Embryonic facial prominence (tissue), 1 donor: ENCODE data around the gene ABAT.

Source experiments
- DNase-seq: peaks from one replicate; pipeline ENCODE4 v3.0.0-alpha.2; 2016; ENCODE audit errors: extremely low spot score

The ABAT gene

DNA sequence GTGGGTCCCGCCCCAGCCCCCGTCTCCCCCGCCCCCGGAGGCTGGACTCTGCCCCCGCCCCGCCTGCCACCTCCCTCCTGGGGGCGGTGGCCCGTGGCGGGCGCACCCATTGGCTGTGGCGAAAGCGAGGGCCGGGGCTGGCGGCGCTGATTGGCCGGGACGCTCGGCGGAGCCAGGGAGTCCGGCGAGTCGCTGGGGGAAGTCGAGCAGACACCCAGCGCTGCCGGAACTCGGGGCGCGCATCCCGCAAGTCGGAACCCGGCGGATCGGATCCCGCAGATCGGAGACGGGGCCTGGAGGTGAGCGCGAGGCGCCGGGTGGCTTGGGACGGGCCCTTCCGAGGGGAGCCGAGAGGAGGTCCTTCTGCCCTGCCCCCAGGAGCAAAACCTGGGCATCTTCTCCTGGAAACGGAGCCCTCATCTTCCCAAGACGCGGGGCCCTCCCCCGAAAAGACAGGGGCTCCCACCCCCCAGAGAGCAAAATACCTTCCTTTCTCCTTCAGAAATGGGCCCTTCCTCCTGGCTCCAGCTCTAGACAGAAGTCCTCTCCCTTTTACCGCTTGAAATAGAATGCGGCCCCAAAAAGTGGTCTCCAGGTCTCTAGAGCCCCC is at the start of gene ABAT:
ABAT (plus strand) TSS at position 205 of the 610 bp plus-strand sequence. CDS start 61,123 bp downstream, outside the sequence.
- peak; percentile 25 for DNase-seq

DNA sequence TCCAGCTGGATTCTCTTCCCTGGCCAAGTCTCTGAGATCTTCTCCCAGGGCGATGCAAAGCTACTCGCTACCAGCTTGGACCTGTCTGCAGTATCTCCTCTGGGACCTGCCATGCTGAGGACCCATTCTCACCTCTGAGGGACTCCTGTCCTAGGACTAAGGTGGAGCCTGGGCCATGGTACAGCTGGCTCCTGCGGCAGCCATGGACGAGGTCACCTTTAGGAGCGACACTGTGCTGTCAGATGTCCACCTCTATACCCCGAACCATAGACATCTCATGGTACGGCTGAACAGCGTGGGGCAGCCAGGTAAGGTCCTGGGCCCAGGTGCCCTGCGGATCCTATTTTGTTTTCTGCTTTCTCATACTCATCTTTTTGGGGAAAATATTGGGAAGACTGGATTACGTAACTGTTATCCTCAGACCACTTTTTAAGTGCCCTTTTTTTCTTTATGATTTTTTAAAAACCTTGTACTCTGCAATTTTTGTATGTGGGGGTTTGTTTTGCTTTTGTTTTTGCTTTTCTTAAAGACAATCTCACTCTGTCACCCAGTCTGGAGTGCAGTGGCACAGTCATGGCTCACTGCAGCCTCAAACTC is 48.8 kb upstream of the ABAT start:
- no peak for DNase-seq

DNA sequence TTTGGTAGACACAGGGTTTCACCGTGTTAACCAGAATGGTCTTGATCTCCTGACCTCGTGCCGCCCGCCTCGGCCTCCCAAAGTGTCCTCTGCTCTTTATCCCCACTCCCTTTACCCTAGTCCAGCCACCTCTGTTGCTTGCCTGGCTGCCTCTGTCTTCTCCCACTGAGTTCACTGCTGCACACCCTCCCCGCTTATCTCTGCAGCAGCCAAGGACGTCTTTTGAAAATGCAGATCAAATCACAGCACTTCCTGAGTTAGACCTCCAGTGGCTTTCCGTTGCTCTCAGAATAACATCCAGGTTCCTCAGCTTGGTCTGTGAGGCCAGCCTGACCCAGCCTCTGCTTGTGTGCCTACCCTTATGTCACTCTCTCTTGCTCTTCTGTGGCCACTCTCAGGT is 47.5 kb upstream of the ABAT start:
- no peak for DNase-seq

DNA sequence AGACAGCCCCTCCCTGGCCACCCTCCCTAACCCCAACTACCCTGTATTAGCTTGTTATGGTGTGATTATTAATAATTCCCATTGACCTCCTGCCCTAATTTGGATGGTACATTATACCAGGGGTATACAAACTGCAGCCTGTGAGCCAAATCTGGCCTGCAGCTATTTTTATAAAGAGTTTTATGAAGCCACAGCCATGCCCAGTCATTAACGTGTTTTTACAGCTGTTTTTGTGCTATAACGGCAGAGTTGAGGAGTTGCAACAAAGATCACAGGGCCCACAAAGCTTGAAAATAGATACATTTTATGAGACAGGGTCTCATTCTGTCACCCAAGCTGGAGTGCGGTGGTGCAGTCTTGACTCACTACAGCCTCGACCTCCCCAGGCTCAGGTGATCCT is 47.0 kb upstream of the ABAT start:
- DNase-seq, result no peak

DNA sequence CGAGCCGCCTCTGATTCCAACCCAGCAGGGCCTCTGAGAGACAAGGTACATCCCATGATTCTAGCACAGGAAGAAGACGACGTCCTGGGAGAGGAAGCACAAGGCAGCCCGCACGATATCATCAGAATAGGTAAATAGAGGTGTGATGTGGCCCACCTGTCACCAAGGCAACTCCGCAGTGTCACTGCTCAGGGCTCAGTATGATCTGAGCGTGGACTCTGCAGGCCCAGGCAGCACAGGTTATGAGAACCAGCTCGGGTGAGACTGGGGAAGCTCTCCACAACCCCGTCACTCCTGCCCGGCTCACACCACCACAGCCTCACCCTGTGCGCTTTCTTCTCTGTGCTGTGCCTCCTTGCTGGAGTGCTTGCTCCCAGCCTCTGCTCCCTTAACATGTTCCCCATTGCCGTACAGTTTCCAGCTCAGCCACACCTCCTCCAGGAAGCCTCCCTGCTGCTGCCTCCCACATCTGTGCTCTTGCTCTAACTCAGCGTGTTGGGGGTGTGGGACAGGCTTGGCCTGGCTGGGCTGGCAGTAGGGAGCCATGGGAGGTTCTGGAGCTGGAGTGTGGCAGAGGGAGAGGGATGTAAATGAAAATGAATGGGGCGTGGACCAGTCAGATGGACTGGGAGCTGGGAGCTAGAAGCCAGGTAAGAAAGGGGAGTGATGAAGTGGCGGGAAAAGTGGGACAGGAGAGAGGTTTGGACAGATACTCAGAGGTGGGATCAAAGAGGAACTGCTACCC is 45.3 kb upstream of the ABAT start:
- DNase-seq, result no peak

DNA sequence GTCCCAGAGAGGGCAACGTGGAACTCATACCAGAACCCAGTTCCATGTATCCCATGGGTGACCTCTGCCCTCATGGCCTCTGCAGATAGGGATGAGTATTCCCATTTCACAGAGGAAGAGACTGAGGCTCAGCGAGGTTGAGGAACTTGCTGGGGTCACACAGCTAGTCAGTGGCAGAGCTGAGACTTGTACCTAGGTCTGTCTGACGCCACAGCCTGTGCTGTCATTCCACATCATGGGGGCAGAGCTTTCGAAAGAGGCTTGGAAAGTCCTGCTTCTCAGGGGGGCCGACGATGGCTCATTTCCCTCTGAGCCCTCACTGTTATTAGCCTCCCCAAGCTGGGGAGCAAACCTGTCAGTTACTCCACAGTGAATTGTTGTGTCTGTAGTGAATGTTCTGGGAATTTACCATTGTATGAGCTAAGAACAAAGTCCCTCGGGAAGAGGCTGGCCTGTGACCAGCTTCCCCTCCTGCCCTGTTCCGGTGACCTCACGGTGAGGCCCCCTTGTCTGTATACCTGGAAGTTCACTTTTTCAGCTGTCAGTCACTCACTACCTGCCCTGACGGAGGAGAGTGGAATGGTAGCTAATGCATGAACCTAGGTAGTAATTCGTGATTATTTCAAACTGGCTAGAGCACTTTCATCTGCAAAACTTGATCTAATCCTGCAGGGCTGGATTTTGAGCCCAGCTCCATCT is 44.0 kb upstream of the ABAT start:
- no peak for DNase-seq

DNA sequence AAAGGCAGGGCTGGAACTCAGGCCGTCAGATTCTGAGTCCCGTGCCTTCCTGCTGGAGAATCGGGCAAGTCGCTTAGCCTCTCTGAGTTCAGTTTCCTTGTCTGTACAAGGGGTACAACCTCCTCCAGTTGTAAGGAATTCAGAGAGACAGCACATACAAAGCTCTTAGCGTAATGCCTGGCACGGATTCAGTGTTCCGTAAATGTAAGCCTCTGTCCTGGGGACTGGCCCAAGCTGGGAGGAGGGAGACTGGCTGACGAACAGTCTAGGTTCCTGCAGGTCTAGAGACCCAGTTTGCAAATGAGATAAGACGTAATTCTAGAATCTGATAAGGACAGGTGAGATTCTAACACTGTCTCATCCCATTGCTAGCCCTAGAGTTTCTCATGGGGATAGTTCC is 43.0 kb upstream of the ABAT start:
- DNase-seq, result no peak

DNA sequence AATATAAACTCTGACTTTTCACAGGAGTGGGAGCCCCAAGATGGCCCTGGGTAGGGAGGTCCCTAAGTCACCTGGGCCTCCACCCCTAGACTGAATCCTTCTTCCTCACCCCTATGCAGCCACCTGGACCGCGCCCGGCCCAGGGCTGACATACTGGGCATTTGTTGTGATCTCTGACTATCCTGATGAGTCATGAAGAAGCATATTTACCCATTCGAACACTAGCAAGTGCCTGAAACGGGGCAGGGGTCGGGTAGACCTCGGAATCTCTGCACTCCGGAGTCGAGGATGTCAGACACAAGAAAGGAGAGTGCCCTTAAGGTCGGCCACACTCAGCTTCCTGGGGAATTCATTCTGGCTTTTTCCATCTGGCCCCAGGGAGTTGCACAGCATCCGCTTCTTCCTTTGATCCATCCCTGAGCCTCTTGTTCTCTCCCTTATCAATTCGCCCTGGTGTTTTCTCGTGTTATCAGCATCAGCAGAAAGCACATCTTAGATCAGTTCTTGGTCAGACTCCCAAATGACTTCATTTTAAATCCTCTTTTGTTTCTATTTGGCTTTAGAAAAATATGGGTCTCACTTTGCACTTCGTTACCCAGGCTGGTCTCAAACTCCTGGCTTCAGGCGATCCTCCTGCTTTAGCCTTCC is 42.5 kb upstream of the ABAT start:
- DNase-seq, result no peak

DNA sequence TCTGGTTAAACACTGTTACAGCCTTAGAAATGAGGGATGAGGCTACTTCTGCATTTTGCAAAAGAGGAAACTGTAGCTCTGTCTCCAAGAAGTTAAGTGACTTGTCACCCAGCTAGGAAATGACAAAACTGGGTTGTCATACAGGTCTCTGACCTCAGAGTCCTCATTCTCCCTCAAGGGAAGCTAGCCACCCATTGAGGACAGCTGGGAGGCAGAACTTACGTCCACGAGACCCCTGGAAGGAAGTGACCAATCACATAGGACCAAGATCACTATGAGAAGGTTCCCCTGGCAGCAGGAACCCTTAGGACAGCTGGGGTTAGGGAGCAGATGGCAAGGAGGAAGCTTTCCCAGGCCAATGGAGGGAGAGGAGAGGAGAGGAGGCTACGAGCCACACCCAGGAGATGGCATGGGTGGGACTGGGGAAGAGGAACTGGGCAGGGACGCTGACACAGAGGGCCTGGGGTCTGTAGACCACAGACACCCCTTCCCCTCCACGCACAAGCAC is 41.7 kb upstream of the ABAT start:
- DNase-seq, result no peak

DNA sequence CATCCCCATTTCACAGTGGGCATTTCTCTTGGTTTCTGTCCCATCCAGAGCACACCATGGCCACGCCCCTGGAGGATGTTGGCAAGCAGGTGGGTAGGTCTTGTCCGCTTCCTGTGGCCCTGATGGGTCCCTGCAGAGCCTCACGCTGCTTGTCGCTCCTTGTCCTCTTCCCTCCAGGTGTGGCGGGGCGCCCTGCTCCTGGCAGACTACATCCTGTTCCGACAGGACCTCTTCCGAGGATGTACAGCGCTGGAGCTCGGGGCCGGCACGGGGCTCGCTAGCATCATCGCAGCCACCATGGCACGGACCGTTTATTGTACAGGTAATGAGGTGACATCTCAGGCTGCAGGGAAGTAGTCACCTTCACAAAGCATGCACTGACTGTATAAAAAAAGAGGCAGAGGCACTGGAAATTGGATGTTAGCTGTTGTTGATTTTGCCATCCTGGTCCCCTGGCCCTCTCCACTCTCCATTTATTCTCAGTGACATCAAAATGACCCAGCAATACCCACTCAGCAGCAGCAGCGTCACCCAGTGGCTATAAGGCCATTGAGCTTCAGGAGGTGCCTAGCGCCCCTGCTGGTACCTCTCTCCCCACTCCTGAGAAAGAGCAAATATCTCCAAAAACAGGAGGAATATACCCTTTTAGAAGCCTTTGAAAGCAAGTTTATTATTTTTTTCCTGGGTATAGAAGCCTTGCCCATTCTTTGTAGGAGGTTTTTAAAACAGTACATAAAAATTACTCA is 39.3 kb upstream of the ABAT start:
- DNase-seq, result no peak

DNA sequence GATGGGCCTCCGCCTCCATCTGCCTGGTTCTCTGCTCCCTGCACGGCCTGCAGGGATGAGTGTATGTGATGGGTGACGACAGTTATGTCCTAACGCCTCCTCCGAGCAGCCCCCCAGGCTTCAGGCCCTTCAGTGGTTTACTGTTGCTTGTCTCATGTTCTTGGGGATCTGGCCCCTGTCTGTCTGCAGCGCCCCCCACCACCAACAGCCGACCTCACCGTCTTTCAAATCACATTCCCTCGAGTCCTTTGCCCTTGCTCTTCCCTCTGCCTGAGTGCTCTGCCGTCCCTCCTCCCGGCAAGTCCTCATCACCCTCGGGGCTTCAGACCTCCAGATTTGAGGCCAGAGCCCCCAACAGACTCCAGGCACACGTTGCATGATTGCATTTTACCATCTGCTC is 34.7 kb upstream of the ABAT start:
- no peak for DNase-seq

DNA sequence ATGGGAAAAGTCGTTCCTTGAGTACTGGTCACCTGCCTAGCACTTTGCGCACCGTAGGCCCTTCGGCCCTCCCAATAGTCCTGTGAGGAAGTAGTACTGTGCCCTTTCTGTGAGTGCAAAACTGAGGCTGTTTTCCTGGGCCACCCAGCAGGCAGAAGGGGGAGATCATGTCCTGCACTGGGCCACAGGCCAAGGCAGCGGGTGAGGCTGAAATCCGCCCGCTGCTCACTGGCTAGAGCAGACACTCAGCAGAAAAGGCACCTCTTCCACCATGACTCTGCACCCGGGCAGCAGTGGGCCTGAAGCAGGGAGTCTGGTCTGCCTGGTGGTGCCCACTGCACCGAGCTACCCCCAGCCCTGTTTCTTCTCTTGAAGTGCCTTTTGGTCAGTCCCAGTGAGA is 32.7 kb upstream of the ABAT start:
- no peak for DNase-seq

DNA sequence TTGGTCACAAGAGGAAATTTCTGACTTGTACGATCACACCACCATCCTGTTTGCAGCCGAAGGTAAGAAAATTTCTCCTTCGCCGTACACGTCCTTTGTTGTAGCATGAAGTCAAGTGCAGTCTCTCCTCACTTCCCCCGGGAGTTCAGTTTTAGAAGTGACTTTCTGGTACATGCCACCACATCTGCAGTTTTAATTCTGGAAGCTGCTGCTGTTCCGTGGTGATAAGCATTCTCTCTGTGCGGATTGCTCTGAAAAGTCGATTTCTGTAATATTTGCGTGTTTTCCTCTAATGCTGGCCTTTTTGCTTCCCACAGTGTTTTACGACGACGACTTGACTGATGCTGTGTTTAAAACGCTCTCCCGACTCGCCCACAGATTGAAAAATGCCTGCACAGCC is 32.3 kb upstream of the ABAT start:
- DNase-seq, result no peak

DNA sequence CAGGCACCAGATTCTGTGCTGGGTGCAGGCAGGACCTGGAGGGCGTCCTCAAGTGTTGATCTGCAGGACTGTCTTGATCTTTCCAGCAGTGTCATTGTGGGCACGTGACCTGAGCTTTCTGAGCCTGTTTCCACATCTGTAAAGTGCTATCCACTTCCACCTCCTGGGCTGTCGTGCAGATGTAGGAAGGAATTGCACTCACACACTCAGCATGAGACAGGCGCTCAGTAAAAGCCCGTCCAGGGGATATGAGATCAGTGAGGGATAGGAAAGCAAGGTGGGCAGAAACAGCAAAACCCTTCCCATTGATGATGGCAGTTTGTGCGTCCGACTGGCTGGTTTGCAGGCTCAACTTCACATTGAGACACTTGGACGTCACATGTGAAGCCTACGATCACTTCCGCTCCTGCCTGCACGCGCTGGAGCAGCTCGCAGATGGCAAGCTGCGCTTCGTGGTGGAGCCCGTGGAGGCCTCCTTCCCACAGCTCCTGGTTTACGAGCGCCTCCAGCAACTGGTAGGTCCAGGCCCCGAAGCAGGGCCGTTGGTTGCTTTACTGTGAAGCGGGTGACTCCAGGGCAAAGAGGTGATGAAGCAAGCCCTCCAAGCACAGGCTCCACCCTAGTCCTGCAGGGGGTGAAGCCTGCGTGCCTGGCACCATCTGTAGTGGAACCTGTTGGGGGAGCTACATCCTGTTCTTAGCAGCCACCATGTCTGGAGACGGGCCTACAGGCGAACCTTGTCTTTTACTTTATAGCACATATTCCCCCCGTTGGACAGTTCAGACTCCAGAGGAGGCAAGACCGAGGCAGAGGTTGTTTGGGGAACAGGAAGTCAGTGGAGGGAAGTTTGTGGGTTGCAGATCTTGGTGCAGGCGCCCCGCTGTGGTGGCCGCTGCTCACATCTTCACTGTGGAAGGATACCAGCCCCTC is 29.9 kb upstream of the ABAT start:
- DNase-seq, result no peak

DNA sequence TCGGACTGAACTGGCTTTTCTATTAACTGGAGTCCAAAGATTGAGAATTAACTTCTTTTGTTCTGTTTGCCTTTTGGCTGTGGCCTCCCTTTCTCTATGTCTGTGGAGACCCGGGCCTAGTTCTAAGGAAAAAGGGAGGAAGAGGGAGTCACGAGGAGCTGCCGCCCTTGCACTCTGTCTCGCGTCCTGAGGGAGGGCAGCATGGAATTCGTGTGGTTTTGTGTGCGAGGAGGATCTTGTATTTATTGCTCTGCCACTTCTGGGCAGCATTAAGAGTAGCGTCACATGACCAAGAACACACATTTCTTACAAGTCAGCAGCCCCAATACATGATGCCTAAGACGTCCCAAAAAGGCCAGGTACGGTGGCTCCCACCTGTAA is 29.3 kb upstream of the ABAT start:
- DNase-seq, result no peak

DNA sequence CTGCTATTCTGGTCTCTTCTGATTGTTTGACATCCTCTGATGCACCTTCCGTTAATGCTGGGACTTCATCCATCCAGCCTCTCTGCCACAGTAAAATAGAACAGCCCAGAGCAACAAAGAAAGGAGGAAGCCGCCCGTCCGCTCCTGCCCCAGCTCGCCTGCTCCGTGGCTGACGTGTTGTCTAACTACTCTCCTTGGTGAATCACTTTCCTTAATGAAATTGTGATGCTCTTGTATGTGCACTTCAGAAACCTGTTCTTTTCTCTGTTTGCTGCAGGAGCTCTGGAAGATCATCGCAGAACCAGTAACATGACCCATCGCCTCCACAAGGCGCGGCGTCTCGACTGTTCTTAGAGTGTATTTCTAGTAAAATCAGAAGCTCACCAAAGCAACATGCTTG is 28.6 kb upstream of the ABAT start:
- no peak for DNase-seq

DNA sequence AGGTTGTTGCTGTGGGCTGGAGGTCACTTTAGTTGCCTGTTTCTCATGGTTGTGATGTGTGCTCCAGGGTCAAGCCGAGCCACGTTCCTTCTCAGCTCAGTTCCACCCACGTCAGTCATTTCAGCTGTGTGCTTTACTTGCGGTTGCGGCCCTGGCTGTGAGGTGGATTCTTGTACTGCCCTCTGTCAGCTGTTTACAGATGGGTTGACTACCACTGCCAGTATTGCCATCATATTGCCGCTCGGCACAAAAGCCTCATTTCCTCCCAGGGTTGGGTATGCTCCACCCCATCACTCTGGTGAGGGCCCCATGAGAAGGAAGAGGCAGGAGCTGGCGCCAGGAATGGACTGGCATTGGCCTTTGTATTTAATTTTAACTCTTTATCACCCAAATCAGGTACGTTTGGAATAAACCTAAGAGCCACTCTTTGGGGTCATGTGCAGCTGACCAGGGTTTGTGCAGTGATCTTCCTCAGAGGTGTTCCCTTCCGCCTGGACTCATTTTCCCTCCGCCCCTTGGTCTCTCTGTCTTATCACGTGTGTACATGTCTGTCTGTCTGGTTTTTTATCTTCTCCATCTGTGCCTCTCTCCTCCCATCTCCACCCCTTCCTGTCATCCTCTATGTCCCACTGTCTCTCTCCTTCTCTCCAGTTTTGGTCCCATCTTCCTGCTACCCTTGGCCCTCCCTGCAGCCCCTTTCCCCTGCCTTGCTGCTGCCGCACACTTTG is 27.9 kb upstream of the ABAT start:
- DNase-seq, result no peak

DNA sequence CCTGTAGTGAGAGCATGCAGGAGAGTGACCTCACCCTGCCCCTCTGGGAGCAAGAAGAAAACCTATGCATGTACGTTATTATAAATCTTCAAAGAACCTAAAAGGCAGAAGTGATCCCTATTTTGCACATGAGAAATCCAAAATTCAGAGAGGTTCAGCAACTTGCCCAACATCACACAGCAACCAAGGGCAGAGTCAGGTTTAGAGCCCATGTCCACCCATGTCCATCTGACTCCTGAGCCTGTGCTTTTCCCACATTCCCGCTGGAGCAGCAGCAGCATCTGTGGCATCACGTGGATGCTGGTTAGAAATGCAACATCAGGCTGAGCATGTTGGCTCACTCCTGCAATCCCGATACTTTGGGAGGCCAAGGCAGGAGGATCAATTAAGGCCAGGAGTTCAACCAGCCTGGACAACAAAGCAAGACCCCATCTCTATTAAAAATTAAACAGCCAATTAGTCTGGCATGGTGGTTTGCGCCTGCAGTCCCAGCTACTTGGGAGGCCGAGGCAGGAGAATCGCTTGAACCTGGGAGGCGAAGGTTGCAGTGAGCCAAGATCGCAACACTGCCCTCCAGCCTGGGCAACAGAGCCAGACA is 26.6 kb upstream of the ABAT start:
- no peak for DNase-seq

DNA sequence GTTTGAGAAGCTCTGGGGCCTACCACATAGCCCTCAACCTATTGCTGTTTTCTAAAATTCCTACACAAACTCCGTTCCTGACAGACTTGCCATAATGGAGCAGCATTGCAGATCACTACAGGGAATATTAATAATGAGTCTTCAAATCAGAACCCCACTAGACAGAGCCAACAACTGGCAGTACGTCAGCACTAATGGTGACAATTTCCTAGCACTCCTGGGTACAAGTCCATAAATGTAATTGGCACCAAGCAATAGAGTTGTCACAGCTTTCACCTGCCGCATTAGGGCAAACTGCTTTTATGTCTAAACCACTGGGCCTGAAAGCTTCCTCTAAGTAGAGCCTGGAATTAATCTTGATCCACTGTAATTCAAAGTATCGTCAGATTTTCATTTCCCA is 25.5 kb upstream of the ABAT start:
- no peak for DNase-seq
